GM21390 (cell line): ENCODE results near the gene B3GNT2.
"Not testable (repeated sequence)": the region's sequence is repeated elsewhere in the genome, so short reads cannot be mapped to it uniquely, and the experiment has no call there.

ENCODE experiments used
- ATAC-seq: cut with Tn5 transposase; IDR thresholded peaks from one replicate; pipeline ENCODE4 v1.9.1; 2021; ENCODE audit not compliant: unreplicated experiment

Gene B3GNT2

GRCh38 chr2:62185475-62186155, 10.3 kb upstream of the B3GNT2 start:
- ATAC-seq: no peak

- no peak for ATAC-seq
Observed at GRCh38 chr2:62186156-62186905, 9.6 kb upstream of the B3GNT2 start.

GRCh38 chr2:62187246-62187645, 8.7 kb upstream of the B3GNT2 start:
- ATAC-seq: no peak

- no peak for ATAC-seq
Observed at GRCh38 chr2:62188416-62188815, 7.5 kb upstream of the B3GNT2 start.

- ATAC-seq: no peak
Observed at GRCh38 chr2:62189196-62189595, 6.7 kb upstream of the B3GNT2 start.

GRCh38 chr2:62192811-62193210, 3.1 kb upstream of the B3GNT2 start:
- no peak for ATAC-seq

GRCh38 chr2:62194558-62195420, 1.1 kb upstream of the B3GNT2 start:
- ATAC-seq: no peak

GRCh38 chr2:62196278-62196901, 475 bp downstream of the B3GNT2 start:
- peak; percentile 24 for ATAC-seq

GRCh38 chr2:62197011-62197924, 1.4 kb downstream of the B3GNT2 start:
- ATAC-seq: no peak

GRCh38 chr2:62197925-62198633, 2.2 kb downstream of the B3GNT2 start:
- no peak for ATAC-seq

GRCh38 chr2:62198854-62199253, 2.9 kb downstream of the B3GNT2 start:
- ATAC-seq: not testable (repeated sequence)

- no peak for ATAC-seq
Observed at GRCh38 chr2:62199392-62200125, 3.6 kb downstream of the B3GNT2 start.

GRCh38 chr2:62200291-62200841, 4.5 kb downstream of the B3GNT2 start:
- no peak for ATAC-seq

- no peak for ATAC-seq
Observed at GRCh38 chr2:62200868-62201267, 5.0 kb downstream of the B3GNT2 start.

- ATAC-seq: no peak
Observed at GRCh38 chr2:62201307-62201706, 5.4 kb downstream of the B3GNT2 start.

GRCh38 chr2:62202019-62202722, 6.3 kb downstream of the B3GNT2 start:
- ATAC-seq: no peak

GRCh38 chr2:62202729-62203128, 6.8 kb downstream of the B3GNT2 start:
- no peak for ATAC-seq

GRCh38 chr2:62203459-62203858, 7.5 kb downstream of the B3GNT2 start:
- no peak for ATAC-seq
